ENCODE measurements around the gene SS18. TPM values are rescaled to one million over a fixed set of nuclear protein-coding genes. Genes with fewer than 3 reads are reported as not detected.

Gene SS18
- total RNA-seq, 1 donor from 2014 or later, result 189 TPM

GRCh38 chr18:26071725-26072124, 18.7 kb downstream of the SS18 start:
- no peak for DNase-seq (ENCODE audit: low read depth)

DNA sequence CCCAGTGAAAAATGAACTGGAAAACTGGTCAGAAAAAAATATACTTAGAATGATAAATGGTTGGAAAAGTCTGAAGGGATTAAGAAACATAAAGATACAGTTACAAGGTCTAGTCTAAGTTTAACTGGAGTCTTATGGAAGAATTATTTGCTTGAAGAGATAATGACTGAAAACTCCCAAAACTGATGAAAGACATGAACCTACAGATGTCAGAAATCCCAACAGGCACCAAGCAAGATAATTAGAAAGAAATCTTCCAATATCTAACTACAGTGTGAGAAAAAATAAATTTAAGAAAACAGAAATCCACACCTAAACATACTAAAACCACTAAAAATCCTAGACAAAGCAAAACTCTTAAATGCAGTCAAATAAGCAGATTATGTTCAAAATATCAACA, 19.4 kb downstream of the SS18 start:
- DNase-seq (ENCODE audit: low read depth), result no peak

DNA sequence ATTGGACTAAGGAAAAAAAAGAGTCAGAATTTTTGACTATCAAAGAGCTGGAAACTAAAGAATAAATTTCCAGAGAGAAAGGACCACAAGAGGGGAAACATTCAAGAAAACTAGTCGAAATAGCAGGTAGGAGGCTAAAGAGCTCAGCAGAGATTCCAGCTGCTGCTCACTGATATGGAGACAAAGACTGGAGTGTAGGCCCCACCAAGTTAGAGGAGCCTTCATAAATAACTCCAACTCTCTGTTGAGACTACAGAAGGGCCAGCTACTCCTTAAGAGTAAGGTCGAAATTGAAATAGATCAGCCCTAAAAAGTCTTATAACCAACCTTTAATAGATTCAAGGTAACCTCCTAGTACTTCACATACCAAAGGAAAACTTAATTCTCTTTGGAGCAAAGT, 31.1 kb downstream of the SS18 start:
- no peak for DNase-seq (ENCODE audit: low read depth)

DNA sequence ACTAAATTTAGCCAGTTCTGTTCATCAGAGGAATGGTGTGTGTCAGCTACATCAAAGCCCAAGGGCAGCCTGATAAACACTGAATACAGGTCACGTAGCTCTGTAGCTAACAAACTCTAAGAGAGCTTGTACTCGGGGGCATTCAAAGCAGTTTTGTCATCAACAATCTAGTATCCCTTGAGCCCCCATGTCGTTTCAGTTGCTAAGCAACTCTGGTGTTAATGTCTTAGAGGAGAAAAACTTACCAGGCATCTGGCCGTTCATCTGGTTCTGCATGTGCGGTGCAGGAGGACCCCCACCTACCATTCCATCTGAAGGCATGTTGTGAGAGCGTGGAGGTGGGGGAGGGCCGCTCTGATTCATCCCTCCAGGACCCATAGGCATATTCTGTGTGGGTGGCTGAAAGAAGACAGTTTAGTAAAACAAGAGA, 33.1 kb downstream of the SS18 start:
- no peak for DNase-seq (ENCODE audit: low read depth)

- no peak for DNase-seq (ENCODE audit: low read depth)
These were observed 34.1 kb downstream of the SS18 start for GRCh38 chr18:26056291-26056690.

- DNase-seq (ENCODE audit: low read depth), result peak; percentile 26
These were observed 37.9 kb downstream of the SS18 start for GRCh38 chr18:26052505-26052904.

DNA sequence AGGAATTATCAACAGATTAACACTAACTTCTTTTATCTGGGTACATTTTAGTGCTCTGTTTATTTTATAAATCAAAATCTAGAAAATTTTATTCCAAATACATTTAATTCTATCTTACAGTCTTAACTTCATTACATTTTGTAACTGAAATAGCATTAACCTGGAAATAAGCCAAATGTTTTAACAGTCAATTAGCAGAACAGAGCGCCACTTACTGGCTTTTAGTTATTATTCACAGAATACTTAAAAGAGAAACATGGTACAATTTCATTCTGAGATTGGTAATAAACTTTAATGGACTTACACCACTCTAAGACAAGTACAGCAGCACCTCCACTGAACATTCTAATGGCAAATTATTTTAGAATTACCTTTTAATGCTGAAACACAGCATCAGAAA, 38.6 kb downstream of the SS18 start:
- peak; percentile 27 for DNase-seq (ENCODE audit: low read depth)

DNA sequence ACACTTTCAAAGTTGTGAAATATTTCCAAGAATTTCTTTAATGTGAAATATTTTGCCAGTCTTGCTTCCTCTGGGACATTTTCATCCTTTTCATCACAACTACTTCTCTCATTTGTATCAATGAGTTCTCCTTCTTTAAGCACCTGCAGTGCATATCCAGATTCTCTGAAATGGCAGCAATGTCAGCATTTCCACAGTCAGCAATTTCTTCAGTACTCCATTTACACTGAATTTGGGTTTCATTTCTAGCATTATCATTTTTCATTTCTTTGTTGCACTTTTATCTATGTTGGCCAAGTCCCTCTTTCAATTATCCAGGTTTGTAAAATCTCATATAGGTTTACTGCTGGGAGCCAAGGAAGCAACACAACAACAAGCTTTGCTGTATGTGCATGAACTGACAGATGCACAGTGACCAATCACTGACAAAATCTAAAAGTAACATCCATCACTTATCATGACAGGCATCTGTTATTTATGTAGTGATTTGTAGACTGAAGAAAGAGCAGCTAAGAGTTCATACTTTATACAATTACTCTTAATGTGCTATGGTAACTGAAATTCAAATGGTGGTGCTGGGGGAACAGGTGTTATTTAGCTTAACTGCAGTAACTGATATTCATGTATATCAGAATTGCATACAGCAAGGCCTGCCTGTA, 43.9 kb downstream of the SS18 start:
- no peak for DNase-seq (ENCODE audit: low read depth)

DNA sequence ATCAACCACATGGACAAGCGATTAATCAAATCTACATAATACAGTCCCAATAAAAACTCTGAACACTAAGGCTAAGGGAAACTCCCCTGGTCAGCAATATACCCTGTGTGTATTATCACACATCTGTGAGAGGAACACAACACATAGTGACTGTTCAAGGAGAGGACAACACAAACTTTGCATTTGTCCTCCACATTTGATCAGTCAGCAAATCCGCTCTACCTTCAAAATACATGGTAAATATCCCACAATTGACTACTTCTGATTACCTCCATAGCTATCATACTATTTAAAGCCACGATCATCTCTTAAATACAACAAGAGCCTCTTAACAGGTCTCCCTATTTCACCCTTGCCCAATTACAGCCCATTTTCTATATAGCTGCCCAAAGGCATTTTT, 45.6 kb downstream of the SS18 start:
- no peak for DNase-seq (ENCODE audit: low read depth)

GRCh38 chr18:26040051-26040656, 50.3 kb downstream of the SS18 start:
- DNase-seq (ENCODE audit: low read depth), result no peak

- DNase-seq (ENCODE audit: low read depth), result no peak
These were observed 51.2 kb downstream of the SS18 start for GRCh38 chr18:26039203-26039602.

- no peak for DNase-seq (ENCODE audit: low read depth)
These were observed 53.8 kb downstream of the SS18 start for GRCh38 chr18:26036635-26037034.

- DNase-seq (ENCODE audit: low read depth), result no peak
These were observed 55.4 kb downstream of the SS18 start for GRCh38 chr18:26034850-26035497.

GRCh38 chr18:26022585-26022984, 67.8 kb downstream of the SS18 start:
- DNase-seq (ENCODE audit: low read depth), result no peak

DNA sequence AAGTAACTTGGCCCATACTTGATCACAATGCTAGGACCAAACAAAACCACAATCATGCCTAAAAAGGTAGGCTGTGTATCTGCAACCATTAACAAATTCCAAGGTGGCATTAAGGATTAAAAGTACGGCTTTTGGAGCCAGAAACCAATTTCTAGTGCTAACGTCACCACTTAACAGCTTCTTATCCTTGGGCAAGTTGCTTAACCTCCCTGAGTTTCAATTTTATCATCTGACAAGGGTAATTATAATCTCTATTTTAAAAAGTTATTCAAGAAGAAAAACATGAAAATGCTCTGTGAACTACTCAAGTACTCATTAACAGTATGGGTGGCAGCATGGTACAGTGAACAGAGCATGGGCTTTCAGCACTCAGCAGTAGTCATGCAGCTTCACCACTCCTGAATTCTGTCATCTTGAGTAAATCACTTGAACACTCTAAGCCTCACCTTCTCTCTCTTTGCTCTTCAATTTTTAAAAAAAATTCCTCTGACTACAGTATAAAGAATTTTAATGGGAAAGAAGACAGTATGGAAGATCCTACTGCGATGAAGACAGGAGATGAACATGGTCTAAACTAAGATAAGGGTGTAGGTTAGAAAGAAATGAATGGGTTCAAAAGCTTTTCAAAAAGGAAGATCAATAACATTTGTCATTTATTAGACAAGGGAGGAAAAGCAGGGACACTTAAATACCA, 69.2 kb downstream of the SS18 start:
- DNase-seq (ENCODE audit: low read depth), result peak; percentile 13

- peak; percentile 13 for DNase-seq (ENCODE audit: low read depth)
These were observed 72.5 kb downstream of the SS18 start for GRCh38 chr18:26017929-26018328.

DNA sequence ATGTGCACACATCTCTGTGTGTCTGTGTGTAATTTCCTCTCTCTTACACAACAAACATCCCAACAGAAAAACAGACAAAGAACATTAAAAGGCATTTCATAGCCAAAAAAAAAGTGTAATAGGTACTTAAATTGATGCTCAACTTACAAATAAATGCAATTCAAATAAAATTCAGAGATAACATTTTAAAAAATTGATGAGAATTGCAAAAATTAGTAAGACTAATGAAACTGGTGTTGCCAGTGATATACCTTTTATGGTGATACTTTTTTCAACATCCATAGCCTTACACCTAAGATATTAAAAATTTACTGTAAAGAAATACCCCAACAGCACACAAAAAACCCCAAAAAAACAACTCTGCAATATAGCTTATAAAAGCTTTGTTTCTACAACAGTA, 76.0 kb downstream of the SS18 start:
- DNase-seq (ENCODE audit: low read depth), result no peak

- no peak for DNase-seq (ENCODE audit: low read depth)
These were observed 81.8 kb downstream of the SS18 start for GRCh38 chr18:26008619-26009018.

DNA sequence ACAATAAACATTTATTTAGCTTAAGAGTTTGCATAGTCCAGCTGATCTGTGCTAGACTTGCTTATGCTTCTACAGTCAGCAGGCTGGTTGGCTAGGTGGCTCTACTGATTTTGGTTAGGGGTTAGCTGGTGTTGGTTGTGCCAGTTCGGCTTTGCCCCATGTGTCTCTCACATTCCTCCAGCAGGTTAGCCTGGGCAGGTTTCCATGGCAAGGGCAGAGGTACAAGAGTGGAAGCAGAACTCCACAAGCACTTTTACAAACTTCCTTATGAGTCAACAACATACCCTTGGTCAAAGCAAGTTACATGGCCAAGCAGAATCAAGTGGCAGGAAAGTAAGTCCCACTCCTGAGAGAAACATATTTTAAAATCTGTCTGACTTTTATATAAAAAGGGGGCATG, 82.3 kb downstream of the SS18 start:
- DNase-seq (ENCODE audit: low read depth), result peak; percentile 29

- DNase-seq (ENCODE audit: low read depth), result no peak
These were observed 84.5 kb downstream of the SS18 start for GRCh38 chr18:26005950-26006349.

- peak; percentile 74 for DNase-seq (ENCODE audit: low read depth)
These were observed 85.6 kb downstream of the SS18 start for GRCh38 chr18:26004832-26005231.

- DNase-seq (ENCODE audit: low read depth), result no peak
These were observed 86.6 kb downstream of the SS18 start for GRCh38 chr18:26003817-26004216.

DNA sequence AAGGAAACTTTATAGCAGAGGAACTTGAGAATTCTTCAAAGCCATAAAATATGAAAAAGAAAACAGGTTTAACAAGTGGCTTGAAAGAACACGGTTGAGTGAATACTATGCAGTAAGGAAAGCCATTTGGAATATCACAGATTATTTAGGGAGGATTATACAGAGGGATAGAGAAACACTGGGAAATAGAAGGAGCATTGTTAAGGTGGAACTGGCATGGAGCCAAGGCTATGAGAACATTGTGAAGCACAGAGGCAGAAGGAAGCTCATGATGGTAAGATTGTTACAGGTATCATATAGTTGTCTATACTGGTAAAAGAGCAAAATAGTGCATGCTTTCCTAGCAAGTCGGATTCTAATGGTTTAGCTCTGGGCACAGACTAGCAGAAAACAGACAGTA, 87.1 kb downstream of the SS18 start:
- DNase-seq (ENCODE audit: low read depth), result peak; percentile 24
